Liver (tissue), 3 donors: ENCODE data around the gene OR5H1.

Source experiments
- CTCF ChIP-seq: fragments of 150-350 bp; IDR thresholded peaks from 2 replicates; pipeline ENCODE4 v1.5.1; 2017; ENCODE audit warnings: improper control_type of control experiment, low read depth, low read length; ENCODE audit not compliant: missing input control
- EGR1 ChIP-seq, 2 donors: IDR thresholded peaks; 2 replicates each; pipeline ENCODE4 v1.6.1; 2016 to 2018; ENCODE audit warnings: antibody characterized with exemption in 2 of 2, low read depth in 2 of 2
- GABPA ChIP-seq, 2 donors: IDR thresholded peaks in 1 of 2; conservative IDR thresholded peaks in 1 of 2; 2 replicates each; pipeline ENCODE4 v1.6.1; 2016; ENCODE audit warnings: antibody characterized with exemption in 2 of 2, mild to moderate bottlenecking in 1 of 2, moderate library complexity in 1 of 2
- MAX ChIP-seq: IDR thresholded peaks from 2 replicates; pipeline ENCODE4 v1.6.1; 2016; ENCODE audit warnings: antibody characterized with exemption
- RAD21 ChIP-seq, 2 donors: IDR thresholded peaks; 2 replicates each; pipeline ENCODE4 v1.6.1; 2016; ENCODE audit warnings: antibody characterized with exemption in 2 of 2, mild to moderate bottlenecking in 2 of 2
- REST ChIP-seq: IDR thresholded peaks from 2 replicates; pipeline ENCODE4 v1.6.1; 2016; ENCODE audit warnings: antibody characterized with exemption, mild to moderate bottlenecking
- SP1 ChIP-seq: IDR thresholded peaks from 2 replicates; pipeline ENCODE4 v1.6.1; 2018; ENCODE audit warnings: antibody characterized with exemption, mild to moderate bottlenecking
- TAF1 ChIP-seq: conservative IDR thresholded peaks from 2 replicates; pipeline ENCODE4 v1.6.1; 2016; ENCODE audit warnings: antibody characterized with exemption, mild to moderate bottlenecking
- donor health status: healthy.
- donor health status: healthy.

- no peak for TF ChIP-seq TAF1
- no peak for TF ChIP-seq CTCF
- no peak for TF ChIP-seq REST
- TF ChIP-seq GABPA (IDR thresholded peaks at IDR 0.05 in 1 of 2, conservative IDR thresholded peaks at IDR 0.05 in 1 of 2): no peak
- no peak for TF ChIP-seq EGR1 (IDR thresholded peaks at IDR 0.05; ENCODE audit: low read depth in 2 of 2)
- TF ChIP-seq SP1: no peak
- no peak for TF ChIP-seq RAD21 (IDR thresholded peaks at IDR 0.05)
- TF ChIP-seq MAX: no peak
Measured at GRCh38 chr3:98185180-98185579, 54.7 kb downstream of the OR5H1 start.
